GM21528 (cell line): ENCODE measurements around the gene SARDH.

ENCODE experiments used
- ATAC-seq: cut with Tn5 transposase; IDR thresholded peaks from one replicate; pipeline ENCODE4 v1.9.1; 2021; ENCODE audit warnings: mild to moderate bottlenecking, moderate library complexity; ENCODE audit not compliant: unreplicated experiment, low FRiP score

Gene SARDH

GRCh38 chr9:133615606-133616188 lies 122.5 kb downstream of the SARDH start:
- ATAC-seq: no peak

- no peak for ATAC-seq
Observed at GRCh38 chr9:133615186-133615585, 123.0 kb downstream of the SARDH start.

- ATAC-seq: no peak
Observed at GRCh38 chr9:133614678-133615077, 123.5 kb downstream of the SARDH start.

- no peak for ATAC-seq
Observed at GRCh38 chr9:133614056-133614455, 124.1 kb downstream of the SARDH start.
